ENCODE measurements around the gene CD2BP2. TPM values are rescaled to one million over a fixed set of nuclear protein-coding genes. Genes with fewer than 3 reads are reported as not detected.
"Not testable (repeated sequence)": the region's sequence is repeated elsewhere in the genome, so short reads cannot be mapped to it uniquely, and the experiment has no call there.

The CD2BP2 gene
- total RNA-seq, 1 experiment from 2014 or later: 162 TPM

- no peak for DNase-seq (ENCODE audit: low read depth)
- in situ Hi-C loops (cut with HindIII; ENCODE audit: low pct_unique_long_range_greater_than_20kb, low sequenced_read_pairs): no loop called here
Observed at GRCh38 chr16:30351586-30352419, 3.3 kb downstream of the CD2BP2 start.

GRCh38 chr16:30351001-30351441 is 4.1 kb downstream of the CD2BP2 start:
- in situ Hi-C loops (cut with HindIII; ENCODE audit: low pct_unique_long_range_greater_than_20kb, low sequenced_read_pairs): no loop called here
- no peak for DNase-seq (ENCODE audit: low read depth)

- in situ Hi-C loops (cut with HindIII; ENCODE audit: low pct_unique_long_range_greater_than_20kb, low sequenced_read_pairs): no loop called here
- no peak for DNase-seq (ENCODE audit: low read depth)
Observed at GRCh38 chr16:30350134-30350871, 4.8 kb downstream of the CD2BP2 start.

GRCh38 chr16:30349675-30350074 is 5.4 kb downstream of the CD2BP2 start:
- DNase-seq (ENCODE audit: low read depth): no peak
- in situ Hi-C loops (cut with HindIII; ENCODE audit: low pct_unique_long_range_greater_than_20kb, low sequenced_read_pairs): no loop called here

GRCh38 chr16:30348929-30349328 is 6.2 kb downstream of the CD2BP2 start:
- in situ Hi-C loops (cut with HindIII; ENCODE audit: low pct_unique_long_range_greater_than_20kb, low sequenced_read_pairs): no loop called here
- DNase-seq (ENCODE audit: low read depth): no peak

GRCh38 chr16:30348113-30348512 is 7.0 kb downstream of the CD2BP2 start:
- in situ Hi-C loops (cut with HindIII; ENCODE audit: low pct_unique_long_range_greater_than_20kb, low sequenced_read_pairs): no loop called here

GRCh38 chr16:30346286-30346685 is 8.8 kb downstream of the CD2BP2 start:
- in situ Hi-C loops (cut with HindIII; ENCODE audit: low pct_unique_long_range_greater_than_20kb, low sequenced_read_pairs): no loop called here
- DNase-seq (ENCODE audit: low read depth): no peak

More at GRCh38 chr16:30348113-30348512, 7.0 kb downstream of the CD2BP2 start:
- DNase-seq (ENCODE audit: low read depth): no peak

- DNase-seq (ENCODE audit: low read depth); in situ Hi-C loops (cut with HindIII; ENCODE audit: low pct_unique_long_range_greater_than_20kb, low sequenced_read_pairs): not testable (repeated sequence)
Observed at GRCh38 chr16:30343491-30343820, 11.7 kb downstream of the CD2BP2 start.

- no peak for DNase-seq (ENCODE audit: low read depth)
Observed at GRCh38 chr16:30342751-30343490, 12.2 kb downstream of the CD2BP2 start.

GRCh38 chr16:30341971-30342370 is 13.1 kb downstream of the CD2BP2 start:
- DNase-seq (ENCODE audit: low read depth); in situ Hi-C loops (cut with HindIII; ENCODE audit: low pct_unique_long_range_greater_than_20kb, low sequenced_read_pairs): not testable (repeated sequence)

More at GRCh38 chr16:30342751-30343490, 12.2 kb downstream of the CD2BP2 start:
- in situ Hi-C loops (cut with HindIII; ENCODE audit: low pct_unique_long_range_greater_than_20kb, low sequenced_read_pairs): no loop called here

GRCh38 chr16:30340621-30341020 is 14.5 kb downstream of the CD2BP2 start:
- no peak for DNase-seq (ENCODE audit: low read depth)
- in situ Hi-C loops (cut with HindIII; ENCODE audit: low pct_unique_long_range_greater_than_20kb, low sequenced_read_pairs): no loop called here

GRCh38 chr16:30338715-30339114 is 16.4 kb downstream of the CD2BP2 start:
- in situ Hi-C loops (cut with HindIII; ENCODE audit: low pct_unique_long_range_greater_than_20kb, low sequenced_read_pairs); DNase-seq (ENCODE audit: low read depth): not testable (repeated sequence)

- in situ Hi-C loops (cut with HindIII; ENCODE audit: low pct_unique_long_range_greater_than_20kb, low sequenced_read_pairs); DNase-seq (ENCODE audit: low read depth): not testable (repeated sequence)
Observed at GRCh38 chr16:30337964-30338357, 17.1 kb downstream of the CD2BP2 start.

GRCh38 chr16:30335598-30336474 is 19.3 kb downstream of the CD2BP2 start:
- DNase-seq (ENCODE audit: low read depth): no peak
- in situ Hi-C loops (cut with HindIII; ENCODE audit: low pct_unique_long_range_greater_than_20kb, low sequenced_read_pairs): no loop called here

GRCh38 chr16:30335028-30335597 is 20.0 kb downstream of the CD2BP2 start:
- DNase-seq (ENCODE audit: low read depth): peak; percentile 92
- in situ Hi-C loops (cut with HindIII; ENCODE audit: low pct_unique_long_range_greater_than_20kb, low sequenced_read_pairs): not testable (repeated sequence)

GRCh38 chr16:30334473-30334989 is 20.6 kb downstream of the CD2BP2 start:
- peak; percentile 91 for DNase-seq (ENCODE audit: low read depth)
- in situ Hi-C loops (cut with HindIII; ENCODE audit: low pct_unique_long_range_greater_than_20kb, low sequenced_read_pairs): not testable (repeated sequence)

GRCh38 chr16:30324220-30324619 is 30.9 kb downstream of the CD2BP2 start:
- DNase-seq (ENCODE audit: low read depth); in situ Hi-C loops (cut with HindIII; ENCODE audit: low pct_unique_long_range_greater_than_20kb, low sequenced_read_pairs): not testable (repeated sequence)
